Esophagus squamous epithelium (tissue), 5 donors: ENCODE measurements around the gene DLK2. TPM values are rescaled to one million over a fixed set of nuclear protein-coding genes. Genes with fewer than 3 reads are reported as not detected.
A peak's percentile ranks its signal among the peaks of the same experiment; 100 is the strongest.

Experiments
- DNase-seq: peaks from one replicate; lab custom pipeline; 2025; lab: John Stamatoyannopoulos, UW
- H3K27ac ChIP-seq, 4 donors: fragments of 200-600 bp; sonication (generic); one replicate each; pipeline ENCODE4 v1.5.1; 2016 to 2019; ENCODE audit warnings: mild to moderate bottlenecking in 1 of 4
- H3K27me3 ChIP-seq, 4 donors: fragments of 200-600 bp; sonication (generic); 1 replicate in 3 of 4; 2 replicates in 1 of 4; pipeline versions ENCODE4 v1.5.1 to v1.6.0; 2017 to 2021; ENCODE audit warnings: antibody characterized with exemption in 1 of 4
- H3K36me3 ChIP-seq, 3 donors: fragments of 200-600 bp; sonication (generic); one replicate each; pipeline ENCODE4 v1.5.1; 2016 to 2019
- H3K4me1 ChIP-seq, 3 donors: fragments of 200-600 bp; sonication (generic); one replicate each; pipeline ENCODE4 v1.5.1; 2017 to 2019
- H3K4me3 ChIP-seq, 4 donors: fragments of 200-600 bp; sonication (generic); 1 replicate in 3 of 4; 2 replicates in 1 of 4; pipeline ENCODE4 v1.5.1; 2016 to 2019; ENCODE audit warnings: mild to moderate bottlenecking in 2 of 4, moderate library complexity in 1 of 4
- H3K9me3 ChIP-seq, 3 donors: fragments of 200-600 bp; sonication (generic); one replicate each; pipeline ENCODE4 v1.5.1; 2016 to 2019
- CTCF ChIP-seq, 6 experiments: fragments of 450-650 bp in 4 of 6; fragments of 200-600 bp in 2 of 6; sonication (generic) in 2 of 6; IDR thresholded peaks; one replicate each; pipeline ENCODE4 v1.5.1; 2016 to 2019; ENCODE audit warnings: antibody characterized with exemption in 6 of 6, mild to moderate bottlenecking in 4 of 6, moderate library complexity in 4 of 6
- POLR2A ChIP-seq, 4 donors: fragments of 450-650 bp; IDR thresholded peaks; one replicate each; pipeline ENCODE4 v1.6.1; 2017; ENCODE audit warnings: antibody characterized with exemption in 4 of 4, mild to moderate bottlenecking in 4 of 4, moderate library complexity in 3 of 4
- WGBS, 2 donors: methylation state at CpG; one replicate each; pipeline ENCODE4 v1.1.5; 2018; 5-methylcytosine and 5-hydroxymethylcytosine counted together
- intact Hi-C: fragments of 100-400 bp; cut with DNase I; formaldehyde crosslinking; loops from one replicate; pipeline ENCODE4 v1.15.0; 2022
- total RNA-seq, 4 donors: library from RNA; depleted of rRNA; stranded (reverse); fragments of >200 nt; gene quantifications; one replicate each; pipeline ENCODE4 v1.1.0, GENCODE V29; 2016
- donor health status: DM: yes; HTN: yes; CAD: no.

DLK2 gene
- 10 to 100 TPM in 2 of 4 donors, 1 to 10 TPM in 2; 8.3 to 24.8 (median 12.6) TPM for total RNA-seq

GRCh38 chr6:43455531-43456428, at the start of gene DLK2:
DLK2 (minus strand) TSS chr6:43455548; CDS start chr6:43454825, 723 bp downstream.
- intact Hi-C loops, result no loop called here
- DNase-seq, result no peak
- peak within 1 kb of the TSS; percentile 59 to 79 (median 70) for H3K27ac ChIP-seq
- peaks cover 4 to 25% (median 7%) of the 10 kb centered on the region in 3 donors for H3K36me3 ChIP-seq
- H3K9me3 ChIP-seq, result no peaks in the 10 kb centered on the region
- peak within 1 kb of the TSS; percentile 38 to 67 (median 58) for H3K4me3 ChIP-seq
- TF ChIP-seq CTCF (IDR thresholded peaks at IDR 0.05), result no peak
- TF ChIP-seq POLR2A (IDR thresholded peaks at IDR 0.05), result no peak
- peaks cover 6 to 48% (median 9%) of the 10 kb centered on the region in 3 donors for H3K4me1 ChIP-seq
- H3K27me3 ChIP-seq, result peaks cover 0 to 63% (median 4%) of the 10 kb centered on the region in 4 donors
- 1 to 5% methylated on average over 26 to 27 of the region's 55 CpGs for WGBS, 2 donors

- peaks cover 0 to 14% (median 0%) of the 10 kb centered on the region in 4 donors for H3K27me3 ChIP-seq
- intact Hi-C loops, result loop anchor here (10.0 kb wide), 1 partner anchor 239 kb away; no protein-coding TSS in a partner anchor
- no peak overlapping the region for H3K4me3 ChIP-seq
- no peak overlapping the region for H3K27ac ChIP-seq
- peaks cover 0 to 36% (median 9%) of the 10 kb centered on the region in 3 donors for H3K4me1 ChIP-seq
- no peak for TF ChIP-seq POLR2A (IDR thresholded peaks at IDR 0.05)
- TF ChIP-seq CTCF (IDR thresholded peaks at IDR 0.05), result no peak
- whole genome bisulfite sequencing, 2 donors, result 80 to 88% methylated on average over 6 to 8 of the region's 8 CpGs
- no peak for DNase-seq
- peaks cover 35 to 78% (median 37%) of the 10 kb centered on the region in 3 donors for H3K36me3 ChIP-seq
- H3K9me3 ChIP-seq, result no peaks in the 10 kb centered on the region
Observed at GRCh38 chr6:43503443-43503842, 48.1 kb upstream of the DLK2 start.

- intact Hi-C loops, result loop anchor here (10.0 kb wide), 1 partner anchor 238 kb away; no protein-coding TSS in a partner anchor
- 67 to 100% methylated on average over 1 to 2 of the region's 4 CpGs for WGBS, 2 donors
- H3K4me3 ChIP-seq, result no peak overlapping the region
Observed at GRCh38 chr6:43502666-43503065, 47.3 kb upstream of the DLK2 start.

GRCh38 chr6:43500921-43501320, 45.6 kb upstream of the DLK2 start:
- peaks cover 37 to 87% (median 39%) of the 10 kb centered on the region in 3 donors for H3K36me3 ChIP-seq
- intact Hi-C loops, result loop anchor here (10.0 kb wide), 1 partner anchor 236 kb away; no protein-coding TSS in a partner anchor
- TF ChIP-seq CTCF (IDR thresholded peaks at IDR 0.05), result no peak
- TF ChIP-seq POLR2A (IDR thresholded peaks at IDR 0.05), result no peak

More at GRCh38 chr6:43502666-43503065, 47.3 kb upstream of the DLK2 start:
- Histone ChIP-seq H3K36me3 (peaks cover 37 to 86% (median 38%) of the 10 kb centered on the region in 3 donors), H3K9me3 (no peaks in the 10 kb centered on the region), H3K27ac (no peak overlapping the region), H3K4me1 (peaks cover 0 to 33% (median 9%) of the 10 kb centered on the region in 3 donors), H3K27me3 (peaks cover 0 to 7% (median 0%) of the 10 kb centered on the region in 4 donors)
- no peak for DNase-seq
- no peak for TF ChIP-seq POLR2A (IDR thresholded peaks at IDR 0.05)
- TF ChIP-seq CTCF (IDR thresholded peaks at IDR 0.05), result no peak

More at GRCh38 chr6:43500921-43501320, 45.6 kb upstream of the DLK2 start:
- no peak overlapping the region for H3K4me3 ChIP-seq
- no peak for DNase-seq
- no peaks in the 10 kb centered on the region for H3K27me3 ChIP-seq
- WGBS, 2 donors, result 96 to 100% methylated on average over 3 of the region's 3 CpGs
- H3K27ac ChIP-seq, result no peak overlapping the region
- H3K9me3 ChIP-seq, result no peaks in the 10 kb centered on the region
- H3K4me1 ChIP-seq, result peaks cover 2 to 23% (median 19%) of the 10 kb centered on the region in 3 donors
